HepG2 (cell line): ENCODE measurements around the gene CADPS. TPM values are rescaled to one million over a fixed set of nuclear protein-coding genes. Genes with fewer than 3 reads are reported as not detected.

ENCODE experiments used
- CBX1 ChIP-seq: IDR thresholded peaks from one replicate; pipeline ENCODE4 v1.6.1; 2016; ENCODE audit warnings: antibody characterized with exemption, low read depth
- ZGPAT ChIP-seq: IDR thresholded peaks from 2 replicates; pipeline ENCODE4 v1.6.1; 2016; ENCODE audit warnings: mild to moderate bottlenecking
- ZHX2 ChIP-seq, 2 experiments: sonication (generic) in 1 of 2; formaldehyde crosslinking in 1 of 2; IDR thresholded peaks; 2 replicates each; pipeline versions ENCODE4 v1.6.1 to v1.9.0; 2014 to 2022; ENCODE audit warnings: antibody characterized with exemption in 1 of 2, borderline replicate concordance in 1 of 2, inconsistent platforms in 1 of 2, low read depth in 1 of 2, missing genetic modification reagents in 1 of 2
- ZNF609 ChIP-seq: sonication (generic); formaldehyde crosslinking; IDR thresholded peaks from 2 replicates; pipeline ENCODE4 v1.4.0; 2020; ENCODE audit warnings: mild to moderate bottlenecking, missing genetic modification reagents, borderline replicate concordance
- polyA plus RNA-seq, 8 experiments: library from polyadenylated mRNA; depleted of rRNA in 3 of 8; stranded (reverse) in 7 of 8; unstranded in 1 of 8; fragments of >200 nt; fragmentation: Illumina TruSeq in 4 of 8; extraction: Trizol in 4 of 8; gene quantifications; 2 replicates each; pipeline versions ENCODE4 v1.2.1 to v1.2.3, GENCODE V29; 2011 to 2016; ENCODE audit warnings: low read depth in 4 of 8, missing spikeins in 1 of 8, mixed read lengths in 1 of 8; ENCODE audit not compliant: insufficient read depth in 1 of 8
- total RNA-seq, 5 experiments: library from RNA; depleted of rRNA; stranded (reverse); fragments of >200 nt; fragmentation: Illumina TruSeq; extraction: Trizol; gene quantifications; 2 replicates each; pipeline ENCODE4 v1.2.3, GENCODE V29; 2016; ENCODE audit warnings: low read depth in 1 of 5

The CADPS gene
- total and polyA plus RNA-seq, 2 of the 13 experiments (the other 11 are each of a cell fraction or from before 2014, with no cell fraction given) = not detected

GRCh38 chr3:62863648-62864047 is 11.6 kb downstream of the CADPS start (continued):
- TF ChIP-seq ZHX2 (IDR thresholded peaks at IDR 0.05; ENCODE audit: low read depth) (no peak), ZHX2 (CRISPR knock-in tag; IDR thresholded peaks at IDR 0.05; ENCODE audit: borderline replicate concordance) (no peak), ZNF609 (CRISPR knock-in tag) (no peak), CBX1 (no peak), ZGPAT (no peak)
